Keratinocyte (primary cell): ENCODE measurements around the gene ASTN2. TPM values are rescaled to one million over a fixed set of nuclear protein-coding genes. Genes with fewer than 3 reads are reported as not detected.

Experiments
- DNase-seq: peaks from one replicate; pipeline ENCODE4 v3.0.0-alpha.2; 2011; ENCODE audit warnings: low read depth, missing footprints, low spot score
- FAIRE-seq: peaks from 2 replicates; lab custom pipeline; 2011; peaks lifted over from hg19 to GRCh38; lab: Jason Lieb, UNC
- H2AFZ ChIP-seq: 2 replicates; pipeline ENCODE4 v1.6.0; 2012; ENCODE audit warnings: low read length, control low read depth, inconsistent platforms; ENCODE audit not compliant: control insufficient read depth
- H3K27ac ChIP-seq: 2 replicates; pipeline ENCODE4 v1.5.1; 2011; ENCODE audit warnings: low read length; ENCODE audit not compliant: control insufficient read depth, insufficient read depth
- H3K27me3 ChIP-seq: 3 replicates; pipeline ENCODE4 v1.6.0; 2011; ENCODE audit warnings: low read length; ENCODE audit not compliant: control insufficient read depth, insufficient read depth; ENCODE audit errors: extremely low read depth
- H3K36me3 ChIP-seq, 2 experiments: 2 replicates in 1 of 2; 3 replicates in 1 of 2; pipeline ENCODE4 v1.5.1; 2011; ENCODE audit warnings: low read length in 2 of 2, mild to moderate bottlenecking in 1 of 2; ENCODE audit not compliant: control insufficient read depth in 2 of 2, insufficient read depth in 2 of 2; ENCODE audit errors: extremely low read depth in 1 of 2
- H3K4me1 ChIP-seq: 3 replicates; pipeline ENCODE4 v1.5.1; 2011; ENCODE audit warnings: low read length; ENCODE audit not compliant: control insufficient read depth, insufficient read depth; ENCODE audit errors: extremely low read depth
- H3K4me2 ChIP-seq: 3 replicates; pipeline ENCODE4 v1.6.0; 2011; ENCODE audit warnings: low read depth, low read length; ENCODE audit not compliant: control insufficient read depth, insufficient read depth; ENCODE audit errors: extremely low read depth
- H3K4me3 ChIP-seq, 3 experiments: fragments of 200-600 bp in 1 of 3; sonication (generic) in 1 of 3; 2 replicates in 2 of 3; 3 replicates in 1 of 3; pipeline ENCODE4 v1.5.1; 2011 to 2016; ENCODE audit warnings: low read length in 3 of 3, mild to moderate bottlenecking in 3 of 3, control low read depth in 2 of 3, inconsistent platforms in 1 of 3, low read depth in 1 of 3, mixed read lengths in 1 of 3, mixed run types in 1 of 3, moderate library complexity in 1 of 3; ENCODE audit not compliant: control insufficient read depth in 2 of 3, insufficient read depth in 2 of 3; ENCODE audit errors: extremely low read depth in 1 of 3
- H3K79me2 ChIP-seq: 2 replicates; pipeline ENCODE4 v1.6.0; 2012; ENCODE audit warnings: low read length; ENCODE audit not compliant: control insufficient read depth, insufficient read depth
- H3K9ac ChIP-seq: 3 replicates; pipeline ENCODE4 v1.6.0; 2011; ENCODE audit warnings: low read length; ENCODE audit not compliant: control insufficient read depth, insufficient read depth; ENCODE audit errors: extremely low read depth
- H3K9me1 ChIP-seq: 3 replicates; pipeline ENCODE4 v1.6.0; 2011; ENCODE audit warnings: low read length; ENCODE audit not compliant: control insufficient read depth, insufficient read depth; ENCODE audit errors: extremely low read depth
- H3K9me3 ChIP-seq: 2 replicates; pipeline ENCODE4 v1.5.1; 2012; ENCODE audit warnings: low read depth, low read length; ENCODE audit not compliant: control insufficient read depth
- H4K20me1 ChIP-seq: 3 replicates; pipeline ENCODE4 v1.6.0; 2011; ENCODE audit warnings: low read length; ENCODE audit not compliant: control insufficient read depth, insufficient read depth; ENCODE audit errors: extremely low read depth
- EZH2 ChIP-seq: IDR thresholded peaks from one replicate; pipeline ENCODE4 v1.6.1; 2012; ENCODE audit warnings: inconsistent platforms, mild to moderate bottlenecking, low read length, moderate library complexity
- dilution Hi-C: fragments of 300-500 bp; cut with MboI; formaldehyde crosslinking; loops from one replicate; pipeline ENCODE4 v1.7.0; 2020; ENCODE audit warnings: low sequenced_read_pairs; ENCODE audit not compliant: extremely low pct_ligation_motif_present
- polyA plus RNA-seq, 5 experiments: library from polyadenylated mRNA; depleted of rRNA in 3 of 5; stranded (reverse) in 3 of 5; stranded (forward) in 1 of 5; unstranded in 1 of 5; fragments of >200 nt; gene quantifications; 1 replicate in 1 of 5; 2 replicates in 3 of 5; 3 replicates in 1 of 5; pipeline versions ENCODE4 v1.2.1 to v1.2.3, GENCODE V29; 2011 to 2012; ENCODE audit warnings: missing spikeins in 2 of 5, low read depth in 1 of 5, low replicate concordance in 1 of 5
- TF ChIP-seq, protein P1 (sequence below), 3 experiments: IDR thresholded peaks in 1 of 3; conservative IDR thresholded peaks in 1 of 3; optimal IDR thresholded peaks in 1 of 3; 2 replicates in 2 of 3; 3 replicates in 1 of 3; pipeline versions ENCODE3 to v1.5.1; 2011; ENCODE audit warnings: low read length in 3 of 3, mild to moderate bottlenecking in 3 of 3, moderate library complexity in 2 of 3, control low read depth in 1 of 3, inconsistent platforms in 1 of 3; ENCODE audit not compliant: insufficient read depth in 2 of 3; ENCODE audit errors: extremely low read depth in 1 of 3

ASTN2 gene
- polyA plus RNA-seq, 1 donor (not counting 4 experiments of a cell fraction or from before 2014, with no cell fraction given) = 0.31 TPM

GRCh38 chr9:117145081-117145480 is 269.8 kb downstream of the ASTN2 start:
- H3K9me3 ChIP-seq = no peaks in the 10 kb centered on the region
- no peak for FAIRE-seq
- H3K9me1 ChIP-seq = no peaks in the 10 kb centered on the region
- H3K9ac ChIP-seq = no peak overlapping the region
- no peak overlapping the region for H2AFZ ChIP-seq
- dilution Hi-C loops = no loop called here
- no peaks in the 10 kb centered on the region for H4K20me1 ChIP-seq
- H3K36me3 ChIP-seq = no peaks in the 10 kb centered on the region
- H3K4me1 ChIP-seq = no peaks in the 10 kb centered on the region
- DNase-seq = no peak
- no peak overlapping the region for H3K27ac ChIP-seq
- no peak overlapping the region for H3K4me3 ChIP-seq
- H3K4me2 ChIP-seq = no peak overlapping the region
- no peaks in the 10 kb centered on the region for H3K79me2 ChIP-seq
- no peaks in the 10 kb centered on the region for H3K27me3 ChIP-seq
- TF ChIP-seq, protein P1, sequence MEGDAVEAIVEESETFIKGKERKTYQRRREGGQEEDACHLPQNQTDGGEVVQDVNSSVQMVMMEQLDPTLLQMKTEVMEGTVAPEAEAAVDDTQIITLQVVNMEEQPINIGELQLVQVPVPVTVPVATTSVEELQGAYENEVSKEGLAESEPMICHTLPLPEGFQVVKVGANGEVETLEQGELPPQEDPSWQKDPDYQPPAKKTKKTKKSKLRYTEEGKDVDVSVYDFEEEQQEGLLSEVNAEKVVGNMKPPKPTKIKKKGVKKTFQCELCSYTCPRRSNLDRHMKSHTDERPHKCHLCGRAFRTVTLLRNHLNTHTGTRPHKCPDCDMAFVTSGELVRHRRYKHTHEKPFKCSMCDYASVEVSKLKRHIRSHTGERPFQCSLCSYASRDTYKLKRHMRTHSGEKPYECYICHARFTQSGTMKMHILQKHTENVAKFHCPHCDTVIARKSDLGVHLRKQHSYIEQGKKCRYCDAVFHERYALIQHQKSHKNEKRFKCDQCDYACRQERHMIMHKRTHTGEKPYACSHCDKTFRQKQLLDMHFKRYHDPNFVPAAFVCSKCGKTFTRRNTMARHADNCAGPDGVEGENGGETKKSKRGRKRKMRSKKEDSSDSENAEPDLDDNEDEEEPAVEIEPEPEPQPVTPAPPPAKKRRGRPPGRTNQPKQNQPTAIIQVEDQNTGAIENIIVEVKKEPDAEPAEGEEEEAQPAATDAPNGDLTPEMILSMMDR (optimal IDR thresholded peaks at IDR 0.05 in 1 of 3, IDR thresholded peaks at IDR 0.05 in 1 of 3, conservative IDR thresholded peaks at IDR 0.05 in 1 of 3; ENCODE audit: extremely low read depth in 1 of 3, insufficient read depth in 2 of 3, low read length in 3 of 3) = no peak
- no peak for TF ChIP-seq EZH2

- dilution Hi-C loops = no loop called here
- H4K20me1 ChIP-seq = no peaks in the 10 kb centered on the region
- no peaks in the 10 kb centered on the region for H3K9me1 ChIP-seq
- no peak overlapping the region for H2AFZ ChIP-seq
- no peak overlapping the region for H3K4me2 ChIP-seq
- TF ChIP-seq EZH2 = no peak
- TF ChIP-seq, protein P1 (optimal IDR thresholded peaks at IDR 0.05 in 1 of 3, IDR thresholded peaks at IDR 0.05 in 1 of 3, conservative IDR thresholded peaks at IDR 0.05 in 1 of 3; ENCODE audit: extremely low read depth in 1 of 3, insufficient read depth in 2 of 3, low read length in 3 of 3) = no peak
- no peaks in the 10 kb centered on the region for H3K27me3 ChIP-seq
- no peaks in the 10 kb centered on the region for H3K79me2 ChIP-seq
- no peaks in the 10 kb centered on the region for H3K4me1 ChIP-seq
- FAIRE-seq (no peak), DNase-seq (no peak)
- H3K4me3 ChIP-seq = no peak overlapping the region
- no peak overlapping the region for H3K9ac ChIP-seq
- no peak overlapping the region for H3K27ac ChIP-seq
- H3K36me3 ChIP-seq = no peaks in the 10 kb centered on the region
- no peaks in the 10 kb centered on the region for H3K9me3 ChIP-seq
These were observed 276.6 kb downstream of the ASTN2 start for GRCh38 chr9:117138231-117138630.
